GM19324 (cell line): ENCODE measurements around the gene CORO2B.

ENCODE experiments used
- ATAC-seq: cut with Tn5 transposase; IDR thresholded peaks from one replicate; pipeline ENCODE4 v1.9.1; 2021; ENCODE audit warnings: mild to moderate bottlenecking, moderate library complexity; ENCODE audit not compliant: unreplicated experiment, low FRiP score

CORO2B gene

GRCh38 chr15:68691705-68692104, 112.9 kb downstream of the CORO2B start:
- no peak for ATAC-seq

DNA sequence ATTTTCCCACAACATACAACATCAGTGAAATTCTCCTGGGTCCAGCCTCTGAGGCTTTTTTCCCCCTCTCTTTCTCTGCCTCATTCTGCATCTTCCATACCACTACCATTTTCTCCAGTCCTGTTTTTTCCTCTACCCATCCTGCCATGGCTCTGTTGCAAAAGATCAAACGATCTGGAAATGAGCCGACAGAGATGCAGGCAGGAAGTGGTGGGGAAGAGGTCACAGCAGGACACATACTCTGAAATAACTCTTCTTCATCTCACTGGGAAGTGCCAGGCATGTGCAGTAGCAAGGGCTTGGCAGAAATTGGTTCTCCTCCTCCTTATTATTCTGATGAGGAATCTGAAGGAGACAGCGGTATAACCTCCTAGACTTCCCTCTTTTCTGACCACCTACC, 114.3 kb downstream of the CORO2B start:
- no peak for ATAC-seq

DNA sequence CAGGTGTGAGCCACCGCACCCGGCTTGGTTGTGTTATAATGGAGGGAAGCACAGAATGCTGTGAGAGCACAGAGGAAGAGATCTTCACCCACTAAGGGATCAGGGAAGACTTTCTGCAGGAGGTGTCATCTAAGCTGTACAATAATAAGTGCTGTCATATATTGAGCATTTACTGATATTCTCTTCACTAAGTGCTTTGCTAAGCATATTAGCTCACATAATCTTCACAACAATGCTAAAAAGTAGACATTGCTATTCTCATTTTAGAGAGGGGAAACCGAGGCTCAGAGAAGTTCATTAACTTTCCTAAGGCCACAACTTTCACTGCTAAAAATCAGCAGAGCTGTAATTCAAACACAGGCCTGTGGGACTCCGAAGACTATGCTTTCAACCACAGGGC, 115.3 kb downstream of the CORO2B start:
- ATAC-seq, result no peak

- no peak for ATAC-seq
Observed at GRCh38 chr15:68695061-68695595, 116.3 kb downstream of the CORO2B start.

- ATAC-seq, result no peak
Observed at GRCh38 chr15:68696414-68697363, 117.9 kb downstream of the CORO2B start.

- ATAC-seq, result no peak
Observed at GRCh38 chr15:68697711-68698690, 119.2 kb downstream of the CORO2B start.

- ATAC-seq, result no peak
Observed at GRCh38 chr15:68698708-68699107, 119.9 kb downstream of the CORO2B start.

DNA sequence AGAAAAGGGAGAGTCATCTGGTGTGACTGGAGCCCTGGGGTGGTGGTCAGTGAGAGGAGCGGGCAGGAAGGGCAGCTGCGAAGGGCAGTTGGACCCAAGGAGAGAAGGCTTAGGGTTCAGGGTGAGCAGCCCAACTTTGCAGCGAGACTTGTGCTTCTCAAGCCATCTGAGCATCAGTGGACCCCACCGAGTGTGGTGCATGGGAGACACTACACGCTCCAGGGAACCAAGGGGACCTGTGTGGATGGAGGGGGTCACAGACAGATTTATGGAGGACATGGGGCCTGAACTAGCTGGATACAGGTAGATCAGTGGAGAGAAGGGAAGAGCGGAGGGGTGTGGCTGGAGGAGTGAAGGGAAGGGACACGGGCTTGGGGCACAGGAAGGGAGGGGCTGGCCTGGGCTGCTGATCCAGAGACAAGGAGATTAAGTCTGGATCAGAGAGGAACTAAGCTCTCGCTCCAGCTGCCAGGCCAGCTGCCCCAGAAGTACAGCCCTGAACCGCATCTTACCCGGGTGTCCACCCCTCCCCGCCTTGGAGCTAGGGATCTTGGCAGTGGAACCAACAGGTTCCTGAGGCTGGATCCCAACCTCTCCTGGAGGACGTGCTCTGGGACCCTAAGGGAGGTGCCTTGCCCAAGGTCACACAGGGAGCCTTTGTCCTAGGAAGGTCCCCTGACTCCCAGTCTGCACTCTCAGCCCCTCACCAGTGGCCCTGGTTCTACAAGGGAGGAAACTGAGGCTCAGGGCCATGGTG, 120.5 kb downstream of the CORO2B start:
- no peak for ATAC-seq

GRCh38 chr15:68699881-68700454, 121.2 kb downstream of the CORO2B start:
- ATAC-seq, result no peak

DNA sequence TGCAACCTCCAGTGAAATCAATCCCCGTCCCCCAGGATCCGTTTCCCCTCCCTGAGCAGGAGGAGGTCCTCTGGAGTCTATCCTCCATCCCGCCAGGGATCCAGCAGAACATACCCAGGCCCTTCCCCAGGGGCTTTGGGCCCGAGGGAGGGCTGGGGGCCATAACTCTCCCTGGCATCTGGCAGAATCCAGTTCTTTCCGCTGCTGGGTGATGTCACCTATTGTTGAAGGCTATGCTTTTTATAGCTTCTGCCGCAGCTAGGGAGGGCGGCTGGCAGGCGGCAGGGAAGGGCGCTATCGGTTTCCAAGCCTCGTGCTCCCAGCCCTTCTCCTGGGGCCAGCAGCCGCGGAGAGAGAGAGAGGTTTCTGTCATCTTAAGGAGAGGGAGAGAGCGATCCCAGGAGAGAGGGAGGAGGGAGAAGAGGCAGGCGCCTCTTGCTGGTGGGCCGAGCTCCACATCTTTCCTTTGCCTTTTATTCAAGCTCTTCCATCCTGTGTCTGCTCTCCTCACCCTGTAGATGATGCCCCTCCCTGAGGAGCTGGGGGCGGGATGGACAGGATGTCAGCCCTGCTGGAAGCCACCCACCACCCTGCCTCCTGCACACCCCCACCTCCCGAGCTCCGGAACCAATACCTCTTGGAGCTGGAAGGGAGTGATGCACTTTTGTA, 121.8 kb downstream of the CORO2B start:
- ATAC-seq, result no peak

DNA sequence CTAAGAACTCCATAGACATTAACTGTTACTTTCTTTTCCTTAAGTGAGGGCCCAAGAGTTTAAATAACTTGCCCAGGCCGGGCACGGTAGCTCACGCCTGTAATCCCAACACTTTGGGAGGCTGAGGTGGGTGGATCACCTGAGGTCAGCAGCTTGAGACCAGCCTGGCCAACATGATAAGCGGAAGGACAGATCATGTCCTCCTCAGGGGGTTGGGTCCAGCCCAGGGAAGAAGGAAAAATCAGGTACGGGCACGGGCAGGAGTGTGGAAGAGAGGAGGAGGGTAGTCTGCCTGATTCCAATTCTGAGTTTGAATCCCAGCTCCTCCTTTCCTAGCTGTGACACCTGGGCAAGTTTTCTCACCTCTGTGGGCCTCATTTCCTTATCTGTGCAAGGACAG, 123.1 kb downstream of the CORO2B start:
- no peak for ATAC-seq

DNA sequence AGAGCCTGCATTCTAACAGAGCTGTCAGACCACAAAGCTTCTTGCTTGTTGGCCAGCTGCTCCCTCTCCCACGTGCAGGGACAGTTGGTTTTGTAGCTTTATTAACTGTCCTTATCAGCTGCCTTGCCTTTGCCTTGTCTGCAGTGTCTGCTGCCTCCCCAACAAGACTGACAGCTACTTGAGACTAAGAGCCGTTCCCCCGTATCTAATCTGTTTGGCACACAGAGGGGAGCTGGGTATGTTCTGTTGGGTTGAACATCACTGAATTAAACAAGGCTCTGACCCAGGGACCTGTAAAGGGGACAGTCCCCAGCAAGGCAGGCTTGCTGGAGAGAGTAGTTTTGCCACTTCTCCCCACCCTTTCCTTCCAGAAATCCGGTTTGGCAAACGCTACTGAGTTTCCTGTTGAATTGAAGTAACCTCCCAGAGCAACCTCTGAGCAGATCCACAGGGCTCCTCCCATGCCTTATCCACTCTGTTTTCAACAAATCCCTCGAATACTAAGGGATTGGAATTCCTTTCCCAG, 125.8 kb downstream of the CORO2B start:
- ATAC-seq, result no peak

DNA sequence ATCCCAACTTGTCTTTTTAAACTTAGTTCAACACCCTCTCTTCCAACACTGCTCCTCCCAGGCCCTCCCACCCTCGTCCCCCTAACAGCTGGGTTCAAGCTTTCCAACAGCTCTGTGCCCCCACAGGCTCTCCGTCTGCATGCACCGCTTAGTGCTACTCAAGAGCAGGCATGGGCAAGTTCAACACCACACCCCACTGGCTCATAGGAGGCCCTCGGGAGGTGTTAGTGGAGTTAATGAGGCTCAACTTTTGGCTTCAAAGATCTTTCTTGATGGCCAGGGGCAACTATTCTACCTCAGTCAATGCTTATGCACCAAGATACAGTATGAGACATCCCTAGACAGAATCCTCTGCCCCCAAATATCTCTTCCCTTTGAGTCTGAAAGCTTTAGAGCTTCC, 127.5 kb downstream of the CORO2B start:
- no peak for ATAC-seq

GRCh38 chr15:68706931-68707330, 128.1 kb downstream of the CORO2B start:
- ATAC-seq, result no peak

DNA sequence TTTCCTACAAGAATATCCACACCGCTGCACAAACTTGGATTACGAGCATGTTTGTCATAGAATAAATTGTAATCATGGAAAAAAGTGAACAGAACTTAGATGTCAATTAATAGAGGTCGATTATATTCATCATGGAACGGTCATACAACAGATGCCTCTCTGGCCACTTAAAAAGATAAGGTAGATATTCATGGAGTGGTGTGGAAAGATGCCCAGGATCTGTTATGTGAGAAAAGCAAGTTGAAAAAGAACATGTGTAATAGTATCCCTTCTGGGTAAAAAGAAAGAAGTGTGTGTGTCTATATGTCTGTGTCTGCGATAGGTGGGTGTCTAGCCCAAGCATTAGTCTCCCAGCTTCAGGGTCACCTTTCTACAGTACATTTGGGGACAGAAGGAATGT, 128.6 kb downstream of the CORO2B start:
- no peak for ATAC-seq

- ATAC-seq, result no peak
Observed at GRCh38 chr15:68709876-68710275, 131.1 kb downstream of the CORO2B start.

GRCh38 chr15:68710536-68710935, 131.7 kb downstream of the CORO2B start:
- no peak for ATAC-seq

DNA sequence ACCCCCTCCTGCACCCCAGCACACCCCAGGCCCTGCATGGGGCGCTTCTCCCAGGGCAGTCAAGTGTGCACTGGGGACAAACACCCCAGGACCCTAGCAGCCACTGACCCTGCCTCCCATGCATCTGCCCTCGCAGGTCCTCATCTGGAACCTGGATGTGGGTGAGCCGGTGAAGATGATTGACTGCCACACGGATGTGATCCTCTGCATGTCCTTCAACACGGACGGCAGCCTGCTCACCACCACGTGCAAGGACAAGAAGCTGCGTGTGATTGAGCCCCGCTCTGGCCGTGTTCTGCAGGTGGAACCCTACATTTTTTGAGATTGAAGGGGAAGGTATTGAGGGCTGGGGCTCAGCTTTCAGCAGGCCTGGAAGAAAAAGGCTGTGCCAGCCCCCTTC, 132.6 kb downstream of the CORO2B start:
- ATAC-seq, result no peak

DNA sequence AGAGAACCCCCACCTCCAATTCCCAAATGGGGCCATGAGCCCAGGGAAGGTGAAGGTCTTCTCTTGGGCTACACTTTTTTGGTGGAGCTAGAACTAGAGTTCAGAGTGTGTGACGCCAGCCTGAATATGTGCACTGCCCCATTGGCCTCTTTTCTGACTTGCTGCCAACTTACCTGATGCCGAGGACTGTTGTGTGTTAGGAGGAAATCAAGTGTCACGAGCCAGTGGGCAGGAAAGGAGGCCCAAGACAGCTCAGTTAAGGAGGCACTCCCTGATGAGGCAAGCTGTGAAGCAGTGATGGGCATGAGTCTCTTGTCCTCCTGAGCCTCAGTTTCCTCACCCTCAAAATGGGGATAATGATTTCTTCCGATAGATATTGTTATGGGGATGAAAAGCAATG, 134.1 kb downstream of the CORO2B start:
- no peak for ATAC-seq
